ENCODE data around the gene DNMT3B.

DNMT3B gene

DNA sequence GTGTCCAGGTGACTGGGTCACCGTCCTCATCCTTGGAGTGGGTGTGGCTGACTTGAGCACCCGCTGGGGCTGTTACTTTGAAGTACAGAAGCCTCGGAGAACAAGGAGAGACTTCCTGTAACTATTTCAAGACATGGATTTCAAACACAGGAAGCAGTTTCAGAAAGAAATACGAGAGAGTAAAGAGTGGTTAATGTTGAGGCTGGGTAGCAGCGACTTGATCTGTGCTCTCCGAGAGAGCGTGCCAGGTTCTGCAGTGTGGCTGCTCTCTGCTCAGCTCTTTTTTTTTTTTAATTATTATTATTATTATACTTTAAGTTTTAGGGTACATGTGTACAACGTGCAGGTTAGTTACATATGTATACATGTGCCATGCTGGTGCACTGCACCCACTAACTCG lies 79.0 kb downstream of the DNMT3B start:
- DNase-seq (ENCODE audit: low spot score) = no peak
- no peak for TF ChIP-seq CTCF (IDR thresholded peaks at IDR 0.05)
- no peak overlapping the region for H3K27ac ChIP-seq
- H3K4me3 ChIP-seq = no peak overlapping the region

- no peak for DNase-seq (ENCODE audit: low spot score)
- Histone ChIP-seq H3K27ac (no peak overlapping the region), H3K4me3 (no peak overlapping the region)
- TF ChIP-seq CTCF (IDR thresholded peaks at IDR 0.05) = no peak
Observed at GRCh38 chr20:32841632-32842031, 79.4 kb downstream of the DNMT3B start.

DNA sequence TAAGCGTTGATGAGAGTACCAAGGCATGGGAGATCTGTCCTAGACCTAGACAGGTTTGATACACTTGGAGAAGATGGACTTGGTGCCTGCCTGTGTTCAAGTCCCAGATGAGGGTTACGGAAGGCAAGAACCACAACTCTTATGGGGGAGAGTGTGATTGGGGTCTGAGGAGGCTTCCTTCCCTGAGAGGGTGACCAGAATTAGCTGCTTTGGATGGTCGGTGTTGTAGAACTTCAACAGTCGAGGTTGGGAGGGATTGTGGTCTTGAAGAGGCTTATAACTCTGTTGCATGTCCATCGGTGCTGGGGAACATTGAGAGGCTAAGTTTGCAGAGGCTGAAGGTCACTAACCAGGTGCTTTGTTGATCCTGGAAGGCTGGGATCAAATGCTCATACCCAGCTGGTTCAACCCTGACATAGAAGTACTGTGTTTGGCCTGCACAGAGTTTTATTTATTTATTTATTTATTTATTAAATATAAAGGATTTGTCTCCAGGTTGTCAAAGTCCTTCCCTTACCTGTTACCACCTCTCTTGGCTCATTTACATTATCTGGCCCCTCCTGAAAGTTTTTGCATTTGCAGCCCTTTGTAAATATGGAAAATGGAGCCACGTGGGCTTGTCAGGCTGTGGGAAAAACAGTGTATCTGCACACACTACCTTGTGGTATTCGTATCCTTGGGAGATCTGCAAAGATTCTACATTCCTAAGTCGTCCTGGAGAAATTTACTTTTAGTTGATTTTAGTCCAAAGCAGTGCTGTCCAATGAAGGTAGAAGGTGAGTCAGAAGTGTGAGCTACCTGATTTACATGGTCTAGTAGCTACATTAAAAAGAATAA lies 80.7 kb downstream of the DNMT3B start:
- Histone ChIP-seq H3K27ac (no peak overlapping the region), H3K4me3 (no peak overlapping the region)
- no peak for DNase-seq (ENCODE audit: low spot score)
- TF ChIP-seq CTCF (IDR thresholded peaks at IDR 0.05) = no peak

DNA sequence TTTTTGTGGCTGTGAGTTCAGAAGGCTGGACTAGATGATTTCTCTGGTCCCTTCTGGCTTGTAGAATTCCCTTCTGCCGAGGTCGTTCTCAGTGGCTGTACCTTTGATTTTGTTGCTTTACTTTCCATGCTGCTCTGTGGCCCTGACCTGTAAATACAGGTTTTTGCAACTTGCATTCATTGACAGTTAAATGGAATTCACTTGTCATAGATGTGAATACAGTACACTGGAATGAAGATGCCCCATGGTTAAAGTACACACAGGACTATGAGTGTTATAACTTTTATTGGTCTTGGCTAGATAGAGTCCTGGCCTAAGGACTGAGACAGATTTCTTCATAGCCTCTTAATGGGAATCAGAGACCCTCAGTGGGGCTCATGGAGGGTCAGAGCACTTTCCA lies 83.6 kb downstream of the DNMT3B start:
- Histone ChIP-seq H3K4me3 (no peak overlapping the region), H3K27ac (no peak overlapping the region)
- no peak for TF ChIP-seq CTCF (IDR thresholded peaks at IDR 0.05)
- no peak for DNase-seq (ENCODE audit: low spot score)

- no peak overlapping the region for H3K27ac ChIP-seq
- no peak for DNase-seq (ENCODE audit: low spot score)
- TF ChIP-seq CTCF (IDR thresholded peaks at IDR 0.05) = no peak
- no peak overlapping the region for H3K4me3 ChIP-seq
Observed at GRCh38 chr20:32846852-32847251, 84.7 kb downstream of the DNMT3B start.

GRCh38 chr20:32847964-32848363 lies 85.8 kb downstream of the DNMT3B start:
- H3K4me3 ChIP-seq = no peak overlapping the region
- H3K27ac ChIP-seq = no peak overlapping the region
- DNase-seq (ENCODE audit: low spot score) = no peak
- no peak for TF ChIP-seq CTCF (IDR thresholded peaks at IDR 0.05)

GRCh38 chr20:32848846-32849245 lies 86.7 kb downstream of the DNMT3B start:
- no peak for TF ChIP-seq CTCF (IDR thresholded peaks at IDR 0.05)
- Histone ChIP-seq H3K27ac (no peak overlapping the region), H3K4me3 (no peak overlapping the region)
- no peak for DNase-seq (ENCODE audit: low spot score)

Data from coronary artery (tissue), 2 donors.